ENCODE data around the gene USP7. TPM values are rescaled to one million over a fixed set of nuclear protein-coding genes. Genes with fewer than 3 reads are reported as not detected.

The USP7 gene
- total and polyA plus RNA-seq, 10 of the 15 experiments (the other 5 are each of a cell fraction or from before 2014, with no cell fraction given): 16.2 to 133 (median 60.5) TPM

DNA sequence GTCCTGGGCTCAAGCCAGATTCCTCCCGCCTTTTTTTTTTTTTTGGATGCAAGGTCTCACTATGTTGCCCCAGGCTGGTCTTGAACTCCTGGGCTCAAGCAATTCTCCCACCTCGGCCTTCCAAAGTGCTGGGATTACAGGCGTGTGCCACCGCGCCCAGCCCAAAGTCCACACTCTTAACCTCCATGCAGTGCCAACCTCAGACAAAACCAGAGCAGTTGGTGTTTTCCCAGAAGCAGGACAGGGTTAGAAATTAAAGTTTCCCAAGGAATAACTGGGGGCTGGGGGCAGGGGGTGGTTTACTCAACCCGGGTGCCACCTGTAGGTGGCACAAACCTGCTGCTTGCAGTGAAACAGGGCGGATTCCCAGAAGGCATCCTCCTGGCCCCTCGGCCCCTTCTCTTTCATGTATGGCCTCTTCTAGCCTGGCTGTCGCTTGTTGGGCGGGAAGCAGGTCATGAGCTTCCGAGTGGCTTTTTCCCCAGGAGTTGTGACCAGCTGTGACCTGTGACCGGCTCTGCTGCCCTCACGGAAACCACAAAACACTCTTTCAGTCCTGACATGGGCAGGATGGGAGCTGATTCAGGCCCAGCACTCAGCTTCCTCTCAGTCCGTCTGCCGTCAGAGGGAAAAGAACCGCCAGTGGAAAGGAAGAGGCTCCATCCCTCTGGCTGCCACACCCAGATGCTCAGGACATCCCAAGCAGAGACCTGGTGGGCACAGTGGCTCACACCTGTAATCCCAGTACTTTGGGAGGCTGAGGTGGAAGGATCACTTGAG is 25.6 kb upstream of the USP7 start:
- intact Hi-C loops (cut with micrococcal nuclease; ENCODE audit: unreplicated experiment): no loop called here
- SMC1A ChIA-PET (ENCODE audit: uncharacterized antibody, unreplicated experiment): no interaction called here
- H3K27ac ChIP-seq (ENCODE audit: control insufficient read depth, insufficient read depth): no peak overlapping the region
- POLR2A ChIA-PET: interaction anchor here (0.7 kb wide), 1 partner anchor 377 kb away, joined by 3 read pairs; no protein-coding TSS in a partner anchor
- H4K20me1 ChIP-seq (ENCODE audit: control insufficient read depth, insufficient read depth): no peaks in the 10 kb centered on the region
- H3K27me3 ChIP-seq (replicated peaks in 1 of 2; ENCODE audit: control insufficient read depth in 2 of 2, insufficient read depth in 2 of 2, low read length in 1 of 2): no peaks in the 10 kb centered on the region
- WGBS (ENCODE audit: insufficient coverage, insufficient replicate concordance, low lambda C conversion rate, missing lambda C conversion rate): 50% methylated on average over 16 of the region's 16 CpGs
- H3K9me3 ChIP-seq (replicated peaks; ENCODE audit: control insufficient read depth, insufficient read depth, low read length): no peaks in the 10 kb centered on the region
- H3K36me3 ChIP-seq (ENCODE audit: control insufficient read depth in 2 of 2, insufficient read depth in 2 of 2, low read length in 1 of 2): no peaks in the 10 kb centered on the region
- no peak for TF ChIP-seq POLR2A (IDR thresholded peaks at IDR 0.05; ENCODE audit: low read depth, low read length)
- TF ChIP-seq CHD4 (IDR thresholded peaks at IDR 0.05): no peak
- TF ChIP-seq MYC (IDR thresholded peaks at IDR 0.05; ENCODE audit: insufficient read depth, insufficient read length, insufficient replicate concordance, low read length, severe bottlenecking): no peak
- no peak for TF ChIP-seq RUNX3 (IDR thresholded peaks at IDR 0.05; ENCODE audit: low read length)
- TF ChIP-seq MTA3 (IDR thresholded peaks at IDR 0.05; ENCODE audit: borderline replicate concordance, low read length): no peak
- TF ChIP-seq, protein P1, sequence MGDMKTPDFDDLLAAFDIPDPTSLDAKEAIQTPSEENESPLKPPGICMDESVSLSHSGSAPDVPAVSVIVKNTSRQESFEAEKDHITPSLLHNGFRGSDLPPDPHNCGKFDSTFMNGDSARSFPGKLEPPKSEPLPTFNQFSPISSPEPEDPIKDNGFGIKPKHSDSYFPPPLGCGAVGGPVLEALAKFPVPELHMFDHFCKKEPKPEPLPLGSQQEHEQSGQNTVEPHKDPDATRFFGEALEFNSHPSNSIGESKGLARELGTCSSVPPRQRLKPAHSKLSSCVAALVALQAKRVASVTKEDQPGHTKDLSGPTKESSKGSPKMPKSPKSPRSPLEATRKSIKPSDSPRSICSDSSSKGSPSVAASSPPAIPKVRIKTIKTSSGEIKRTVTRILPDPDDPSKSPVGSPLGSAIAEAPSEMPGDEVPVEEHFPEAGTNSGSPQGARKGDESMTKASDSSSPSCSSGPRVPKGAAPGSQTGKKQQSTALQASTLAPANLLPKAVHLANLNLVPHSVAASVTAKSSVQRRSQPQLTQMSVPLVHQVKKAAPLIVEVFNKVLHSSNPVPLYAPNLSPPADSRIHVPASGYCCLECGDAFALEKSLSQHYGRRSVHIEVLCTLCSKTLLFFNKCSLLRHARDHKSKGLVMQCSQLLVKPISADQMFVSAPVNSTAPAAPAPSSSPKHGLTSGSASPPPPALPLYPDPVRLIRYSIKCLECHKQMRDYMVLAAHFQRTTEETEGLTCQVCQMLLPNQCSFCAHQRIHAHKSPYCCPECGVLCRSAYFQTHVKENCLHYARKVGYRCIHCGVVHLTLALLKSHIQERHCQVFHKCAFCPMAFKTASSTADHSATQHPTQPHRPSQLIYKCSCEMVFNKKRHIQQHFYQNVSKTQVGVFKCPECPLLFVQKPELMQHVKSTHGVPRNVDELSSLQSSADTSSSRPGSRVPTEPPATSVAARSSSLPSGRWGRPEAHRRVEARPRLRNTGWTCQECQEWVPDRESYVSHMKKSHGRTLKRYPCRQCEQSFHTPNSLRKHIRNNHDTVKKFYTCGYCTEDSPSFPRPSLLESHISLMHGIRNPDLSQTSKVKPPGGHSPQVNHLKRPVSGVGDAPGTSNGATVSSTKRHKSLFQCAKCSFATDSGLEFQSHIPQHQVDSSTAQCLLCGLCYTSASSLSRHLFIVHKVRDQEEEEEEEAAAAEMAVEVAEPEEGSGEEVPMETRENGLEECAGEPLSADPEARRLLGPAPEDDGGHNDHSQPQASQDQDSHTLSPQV (IDR thresholded peaks at IDR 0.05): no peak
- no peak for TF ChIP-seq POLR2AphosphoS5 (IDR thresholded peaks at IDR 0.05; ENCODE audit: low read length)
- no peak for TF ChIP-seq SREBF2 (IDR thresholded peaks at IDR 0.05; ENCODE audit: low read length)
- TF ChIP-seq ESRRA (IDR thresholded peaks at IDR 0.05; ENCODE audit: low read length): no peak
- no peak for TF ChIP-seq MEF2A (IDR thresholded peaks at IDR 0.05; ENCODE audit: insufficient read depth, low read depth, low read length)
- TF ChIP-seq SREBF1 (IDR thresholded peaks at IDR 0.05; ENCODE audit: low read length): no peak
- TF ChIP-seq SUZ12 (IDR thresholded peaks at IDR 0.05; ENCODE audit: unreplicated experiment): no peak
- TF ChIP-seq EED (IDR thresholded peaks at IDR 0.05; ENCODE audit: low read depth): no peak
- no peak for TF ChIP-seq SRF (IDR thresholded peaks at IDR 0.05; ENCODE audit: low read depth in 2 of 2, low read length in 2 of 2)
- TF ChIP-seq WRNIP1 (IDR thresholded peaks at IDR 0.05; ENCODE audit: borderline replicate concordance, low read depth, low read length): no peak
- TF ChIP-seq SMARCA5 (IDR thresholded peaks at IDR 0.05): no peak
- no peak for TF ChIP-seq IKZF1 (conservative IDR thresholded peaks at IDR 0.05)
- no peak for TF ChIP-seq SMC3 (IDR thresholded peaks at IDR 0.05; ENCODE audit: borderline replicate concordance, low read length)
- no peak overlapping the region for H2AFZ ChIP-seq (ENCODE audit: control insufficient read depth, low read depth, low read length)
- in situ Hi-C loops (cut with MboI): loop anchor here (25.0 kb wide), 1 partner anchor 602 kb away; no protein-coding TSS in a partner anchor
- CTCF ChIA-PET: interaction anchor here (1.5 kb wide), 1 partner anchor 19 kb away, joined by 6 read pairs; no protein-coding TSS in a partner anchor
- H3K4me2 ChIP-seq (ENCODE audit: control insufficient read depth, insufficient read depth): no peak overlapping the region
- ATAC-seq (no peak), FAIRE-seq (no peak), DNase-seq (ENCODE audit: low read depth, low spot score) (no peak)
- no peak overlapping the region for H3K9ac ChIP-seq (ENCODE audit: control insufficient read depth, insufficient read depth, low read length)
- RAD21 ChIA-PET (ENCODE audit: unreplicated experiment): interaction anchor here (1.1 kb wide), 1 partner anchor 22 kb away, joined by 3 read pairs; no protein-coding TSS in a partner anchor
- BruUV-seq (replicated peaks): no TSS peak
- H3K4me3 ChIP-seq: no peak overlapping the region
- H3K4me1 ChIP-seq (ENCODE audit: control insufficient read depth, insufficient read depth, low read length): no peaks in the 10 kb centered on the region
- no peaks in the 10 kb centered on the region for H3K79me2 ChIP-seq (ENCODE audit: control insufficient read depth, insufficient read depth, low read length)

Data from GM12878 (cell line).